Ascending aorta (tissue), 2 donors: ENCODE results near the gene IL1R1. TPM values are rescaled to one million over a fixed set of nuclear protein-coding genes. Genes with fewer than 3 reads are reported as not detected.

Experiments used
- DNase-seq, 2 donors: peaks; one replicate each; pipeline ENCODE4 v3.0.0-alpha.2; 2019; ENCODE audit warnings: low spot score in 2 of 2
- H3K27ac ChIP-seq, 2 donors: fragments of 200-600 bp; sonication (generic); one replicate each; pipeline ENCODE4 v1.5.1; 2016 to 2017; ENCODE audit warnings: mild to moderate bottlenecking in 1 of 2
- H3K27me3 ChIP-seq: fragments of 200-600 bp; sonication (generic); one replicate; pipeline ENCODE4 v1.5.1; 2017
- H3K36me3 ChIP-seq, 2 donors: fragments of 200-600 bp; sonication (generic); one replicate each; pipeline ENCODE4 v1.5.1; 2016
- H3K4me1 ChIP-seq, 2 donors: fragments of 200-600 bp; sonication (generic); one replicate each; pipeline ENCODE4 v1.5.1; 2016 to 2017; ENCODE audit warnings: mild to moderate bottlenecking in 1 of 2
- H3K4me3 ChIP-seq, 2 donors: fragments of 200-600 bp; sonication (generic); one replicate each; pipeline ENCODE4 v1.5.1; 2016 to 2017; ENCODE audit warnings: mild to moderate bottlenecking in 1 of 2
- H3K9me3 ChIP-seq, 2 donors: fragments of 200-600 bp; sonication (generic); one replicate each; pipeline ENCODE4 v1.5.1; 2016
- CTCF ChIP-seq, 3 experiments: fragments of 200-600 bp in 2 of 3; fragments of 450-650 bp in 1 of 3; sonication (generic) in 2 of 3; IDR thresholded peaks; one replicate each; pipeline ENCODE4 v1.5.1; 2016 to 2019; ENCODE audit warnings: antibody characterized with exemption in 3 of 3, mild to moderate bottlenecking in 1 of 3, moderate library complexity in 1 of 3
- intact Hi-C: fragments of 100-400 bp; cut with DNase I; formaldehyde crosslinking; loops from one replicate; pipeline ENCODE4 v1.15.1; 2023
- total RNA-seq: library from RNA; depleted of rRNA; stranded (reverse); fragments of >200 nt; gene quantifications from one replicate; pipeline ENCODE4 v1.1.0, GENCODE V29; 2016

Gene IL1R1
- total RNA-seq, 1 donor from 2014 or later = 132 TPM

- Histone ChIP-seq H3K9me3 (no peaks in the 10 kb centered on the region), H3K4me3 (no peak overlapping the region), H3K36me3 (peaks cover 19 to 42% of the 10 kb centered on the region in 2 donors), H3K27me3 (no peaks in the 10 kb centered on the region), H3K4me1 (no peaks in the 10 kb centered on the region), H3K27ac (no peak overlapping the region)
- no peak for TF ChIP-seq CTCF (IDR thresholded peaks at IDR 0.05)
- no peak for DNase-seq
- intact Hi-C loops = no loop called here
Observed at GRCh38 chr2:102168026-102168771, 25.7 kb downstream of the IL1R1 start.

- Histone ChIP-seq H3K4me1 (no peaks in the 10 kb centered on the region), H3K4me3 (no peak overlapping the region), H3K9me3 (no peaks in the 10 kb centered on the region), H3K27me3 (no peaks in the 10 kb centered on the region), H3K36me3 (peaks cover 40 to 60% of the 10 kb centered on the region in 2 donors), H3K27ac (no peak overlapping the region)
- TF ChIP-seq CTCF (IDR thresholded peaks at IDR 0.05) = no peak
- intact Hi-C loops = no loop called here
- no peak for DNase-seq
Observed at GRCh38 chr2:102171946-102172345, 29.4 kb downstream of the IL1R1 start.

GRCh38 chr2:102172745-102173144 lies 30.2 kb downstream of the IL1R1 start:
- Histone ChIP-seq H3K4me1 (no peaks in the 10 kb centered on the region), H3K36me3 (peaks cover 44 to 65% of the 10 kb centered on the region in 2 donors), H3K9me3 (no peaks in the 10 kb centered on the region), H3K27me3 (no peaks in the 10 kb centered on the region), H3K4me3 (no peak overlapping the region), H3K27ac (no peak overlapping the region)
- TF ChIP-seq CTCF (IDR thresholded peaks at IDR 0.05) = no peak
- intact Hi-C loops = no loop called here
- DNase-seq = no peak

- intact Hi-C loops = no loop called here
- no peaks in the 10 kb centered on the region for H3K9me3 ChIP-seq
- H3K4me1 ChIP-seq = no peaks in the 10 kb centered on the region
- H3K4me3 ChIP-seq = no peak overlapping the region
- H3K36me3 ChIP-seq = peaks cover 39 to 45% of the 10 kb centered on the region in 2 donors
- H3K27me3 ChIP-seq = no peaks in the 10 kb centered on the region
- no peak for DNase-seq
- no peak for TF ChIP-seq CTCF (IDR thresholded peaks at IDR 0.05)
- H3K27ac ChIP-seq = no peak overlapping the region
Observed at GRCh38 chr2:102176172-102176571, 33.6 kb downstream of the IL1R1 start.

- H3K4me3 ChIP-seq = no peak overlapping the region
- H3K27ac ChIP-seq = no peak overlapping the region
- no peaks in the 10 kb centered on the region for H3K27me3 ChIP-seq
- TF ChIP-seq CTCF (IDR thresholded peaks at IDR 0.05) = no peak
- H3K4me1 ChIP-seq = no peaks in the 10 kb centered on the region
- no peaks in the 10 kb centered on the region for H3K9me3 ChIP-seq
- intact Hi-C loops = no loop called here
- no peak for DNase-seq
- H3K36me3 ChIP-seq = peaks cover 28 to 31% of the 10 kb centered on the region in 2 donors
Observed at GRCh38 chr2:102177814-102178478, 35.4 kb downstream of the IL1R1 start.
